Hematopoietic multipotent progenitor cell (in vitro differentiated cells): ENCODE data around the gene CBFA2T3. TPM values are rescaled to one million over a fixed set of nuclear protein-coding genes. Genes with fewer than 3 reads are reported as not detected.

Experiments
- DNase-seq, 3 donors: peaks; one replicate each; pipeline ENCODE4 v3.0.0-alpha.2; 2011 to 2015; ENCODE audit warnings: low read depth in 2 of 3, low spot score in 2 of 3
- total RNA-seq: library from RNA; depleted of rRNA; stranded (reverse); fragments of >200 nt; gene quantifications from one replicate; pipeline ENCODE4 v1.2.3, GENCODE V29; 2012

Gene CBFA2T3
- total RNA-seq, 1 donor, result 32.0 TPM

GRCh38 chr16:88941913-88942909, 34.8 kb downstream of the CBFA2T3 start:
- DNase-seq, result peak; percentile 33 to 78 (median 67)

DNA sequence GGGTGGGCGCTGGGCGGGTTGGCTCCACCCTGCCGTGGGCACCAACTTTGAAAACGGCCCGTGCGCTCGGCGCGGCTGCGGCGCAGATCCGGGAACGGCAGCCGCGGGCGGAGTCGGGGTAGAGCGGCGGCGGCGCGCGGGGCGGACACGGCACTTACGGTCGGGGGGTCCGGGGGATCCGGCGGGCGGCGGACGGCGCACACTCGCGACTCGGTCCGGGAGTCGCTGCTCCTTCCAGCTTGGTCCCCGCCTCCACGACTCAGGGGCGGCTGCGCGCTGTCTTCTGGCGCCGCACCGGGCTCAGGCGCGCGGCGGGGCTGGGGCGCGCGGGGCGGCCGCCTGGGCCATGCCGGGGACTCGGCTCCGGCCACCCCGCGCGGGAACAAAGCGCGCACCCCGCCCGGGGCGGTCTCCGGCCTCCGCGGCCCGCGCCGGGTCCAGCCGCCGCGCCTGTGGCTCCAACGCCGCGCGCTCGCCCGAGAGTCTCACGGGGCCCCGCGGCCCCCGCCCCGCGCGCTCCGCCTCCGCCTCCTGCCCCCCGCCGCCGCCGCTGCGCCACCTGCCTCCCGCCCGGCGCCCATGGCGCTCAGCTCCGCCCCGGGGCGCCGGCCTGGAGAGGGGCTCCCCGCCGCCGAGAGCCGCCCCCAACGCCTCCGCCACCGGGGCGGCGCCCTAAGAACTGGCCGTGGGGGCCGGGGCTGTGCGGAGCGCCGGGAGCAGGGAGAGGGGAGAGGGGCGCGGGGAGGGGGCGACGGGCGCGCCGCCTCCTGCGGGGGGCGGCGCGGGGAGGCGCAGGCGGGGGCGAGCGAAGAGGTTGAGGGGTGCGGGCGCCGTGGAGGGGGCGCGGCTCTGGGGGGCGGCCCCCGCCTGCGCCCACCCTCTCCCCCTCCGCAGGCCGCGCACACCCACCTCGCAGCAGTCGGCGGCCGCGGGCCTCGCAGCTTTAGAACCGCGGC, 35.9 kb downstream of the CBFA2T3 start:
- peak in 2 of 3 donors; percentile 55 to 66 for DNase-seq

DNA sequence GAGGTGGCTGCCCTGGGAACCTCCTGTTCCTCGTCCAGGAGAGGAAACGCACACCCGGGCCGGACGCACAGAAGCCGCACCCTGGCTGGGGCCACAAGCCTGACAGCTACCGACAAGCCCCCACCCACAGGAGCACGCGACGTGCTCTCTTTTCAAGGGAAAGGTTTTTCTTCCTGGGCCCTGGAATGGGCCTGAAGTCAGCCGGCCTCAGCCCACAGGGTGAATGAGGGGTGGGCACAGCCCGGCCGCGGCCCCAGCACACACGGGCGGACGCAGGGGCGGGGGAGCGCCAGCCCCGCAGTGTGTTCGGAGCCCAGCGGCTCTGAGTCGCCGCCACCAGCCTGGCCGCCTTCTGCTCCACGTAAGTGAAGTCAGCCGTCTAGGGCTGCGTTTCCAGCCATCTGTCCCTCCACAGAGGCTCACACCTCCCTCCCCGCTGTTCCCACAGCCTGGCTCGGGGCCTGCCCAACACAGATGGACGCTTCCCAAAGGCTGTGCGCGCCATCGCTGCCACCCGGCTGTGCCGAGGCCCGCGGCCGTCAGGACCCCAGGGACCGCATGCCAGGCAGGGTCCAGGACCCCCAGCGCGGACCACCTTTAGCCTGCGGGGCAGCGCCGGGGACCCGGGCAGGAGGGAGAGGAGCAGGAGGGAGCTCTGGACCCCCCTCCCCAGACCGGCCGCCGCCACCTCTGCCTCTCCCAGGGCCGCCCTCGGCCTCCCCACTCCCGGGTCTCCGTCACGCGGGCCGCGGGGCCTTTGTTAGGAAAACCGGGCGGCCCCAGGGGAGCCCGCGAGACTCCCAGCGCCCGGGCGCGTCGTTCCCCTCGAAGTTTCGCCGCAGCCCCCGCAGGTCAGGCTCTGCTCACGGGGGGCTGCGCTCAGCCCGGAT, 36.8 kb downstream of the CBFA2T3 start:
- no peak for DNase-seq

- DNase-seq, result no peak
These were observed 37.6 kb downstream of the CBFA2T3 start for GRCh38 chr16:88939245-88939971.

DNA sequence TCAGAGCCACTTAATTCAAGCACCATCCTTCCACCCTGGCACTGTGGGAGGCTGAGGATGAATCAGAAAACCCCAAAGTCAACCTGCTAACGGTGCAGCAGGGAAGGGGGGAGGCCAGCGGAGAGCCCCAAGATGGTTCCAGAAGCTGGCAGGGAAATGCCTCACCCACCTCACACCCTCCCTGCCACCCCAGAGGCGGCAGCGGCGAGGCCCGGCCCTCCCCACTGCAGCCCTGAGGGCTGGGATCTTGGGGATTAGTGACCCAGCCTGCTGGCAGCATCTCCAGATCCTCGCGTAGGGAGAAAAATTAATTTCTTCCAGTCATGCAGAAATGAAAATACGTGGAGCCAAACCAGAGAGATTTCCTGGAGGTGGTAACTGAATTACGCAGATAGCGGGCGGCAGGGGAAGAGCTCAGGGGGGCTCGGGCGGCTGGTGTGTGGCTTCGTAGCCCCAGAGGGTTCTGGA, 38.2 kb downstream of the CBFA2T3 start:
- DNase-seq, result peak in 2 of 3 donors; percentile 45 to 48

DNA sequence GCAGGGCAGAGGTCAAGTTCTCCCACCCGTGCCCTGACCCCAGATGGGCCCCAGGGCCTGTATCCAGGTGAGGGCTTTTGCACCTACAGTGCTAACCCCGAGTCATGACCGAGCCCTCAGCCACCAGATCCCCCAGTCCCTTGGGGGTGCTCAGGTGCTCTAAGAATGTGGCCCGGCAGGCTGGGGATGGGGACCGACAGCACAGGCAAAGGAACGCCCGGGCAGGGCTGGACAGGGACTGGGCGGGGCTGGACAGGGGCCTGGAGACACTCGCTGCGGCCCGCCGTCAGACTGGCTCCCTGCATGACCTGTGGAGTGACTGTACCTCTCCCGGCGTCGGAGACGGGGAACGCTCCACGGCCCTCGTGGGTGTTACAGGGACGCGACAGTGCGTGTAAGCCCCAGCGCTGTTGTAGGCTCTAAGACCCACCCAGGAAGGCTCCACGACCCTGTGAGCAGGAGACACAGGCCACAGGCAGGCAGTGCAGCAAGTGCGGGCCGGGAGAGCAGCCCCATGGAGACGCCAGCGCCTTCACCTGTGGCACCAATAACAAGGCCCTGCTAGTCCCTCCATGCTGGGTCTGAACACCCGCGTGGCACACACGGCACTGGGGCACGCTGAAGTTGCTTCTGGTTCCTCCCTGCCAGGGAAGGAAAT, 38.8 kb downstream of the CBFA2T3 start:
- no peak for DNase-seq

- DNase-seq, result no peak
These were observed 39.8 kb downstream of the CBFA2T3 start for GRCh38 chr16:88937206-88937621.

GRCh38 chr16:88936556-88937205, 40.3 kb downstream of the CBFA2T3 start:
- DNase-seq, result peak in 2 of 3 donors; percentile 88 to 95

DNA sequence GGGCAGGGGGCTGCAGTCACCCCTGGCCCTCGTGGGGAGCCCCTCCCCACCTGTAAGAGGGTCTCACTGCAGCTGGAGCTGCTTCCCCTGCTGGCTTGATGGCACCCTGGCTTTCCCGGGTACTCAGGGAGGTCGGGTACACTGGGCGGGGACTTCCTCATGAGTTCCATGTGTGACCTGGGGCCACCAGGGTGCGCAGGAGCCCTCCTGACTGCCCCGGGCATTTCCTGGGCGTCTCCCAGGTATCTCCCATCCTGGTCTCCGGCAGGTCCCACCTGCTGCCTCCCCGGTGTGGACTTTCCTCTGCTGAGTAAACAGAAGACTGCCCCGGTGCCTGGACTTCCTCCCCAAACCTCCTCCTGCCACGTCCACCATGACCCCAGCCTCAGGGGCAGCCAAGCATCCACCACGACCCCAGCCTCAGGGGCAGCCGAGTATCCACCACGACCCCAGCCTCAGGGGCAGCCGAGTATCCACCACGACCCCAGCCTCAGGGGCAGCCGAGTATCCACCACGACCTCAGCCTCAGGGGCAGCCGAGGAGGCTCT, 40.9 kb downstream of the CBFA2T3 start:
- no peak for DNase-seq

DNA sequence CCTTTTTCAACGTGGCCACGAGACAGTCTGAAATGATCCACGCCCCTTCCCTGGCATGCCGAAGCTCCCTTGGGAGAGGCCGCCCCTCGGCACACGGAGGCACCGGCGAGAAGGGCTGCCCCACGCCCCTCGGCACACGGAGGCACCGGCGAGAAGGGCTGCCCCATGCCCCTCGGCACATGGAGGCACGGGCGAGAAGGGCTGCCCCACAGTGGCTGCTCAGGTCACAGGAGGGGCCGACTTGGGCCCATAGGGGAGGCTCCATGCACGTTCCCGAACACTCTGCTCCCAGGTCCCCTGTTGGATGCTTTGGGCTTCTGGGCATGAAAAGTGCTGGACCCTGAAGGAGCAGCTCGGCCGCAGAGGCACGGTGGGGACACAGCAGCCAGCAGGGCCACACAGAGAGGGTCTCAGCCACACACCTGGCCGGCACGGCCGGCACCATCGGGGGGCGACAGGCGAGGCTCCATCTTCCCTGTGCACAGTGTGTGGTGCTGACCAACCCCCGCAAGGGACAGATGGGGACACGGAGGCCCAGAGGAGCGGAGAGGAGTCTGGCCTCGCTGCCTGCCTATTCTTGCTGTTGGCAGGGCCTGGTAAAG, 42.8 kb downstream of the CBFA2T3 start:
- DNase-seq, result no peak

DNA sequence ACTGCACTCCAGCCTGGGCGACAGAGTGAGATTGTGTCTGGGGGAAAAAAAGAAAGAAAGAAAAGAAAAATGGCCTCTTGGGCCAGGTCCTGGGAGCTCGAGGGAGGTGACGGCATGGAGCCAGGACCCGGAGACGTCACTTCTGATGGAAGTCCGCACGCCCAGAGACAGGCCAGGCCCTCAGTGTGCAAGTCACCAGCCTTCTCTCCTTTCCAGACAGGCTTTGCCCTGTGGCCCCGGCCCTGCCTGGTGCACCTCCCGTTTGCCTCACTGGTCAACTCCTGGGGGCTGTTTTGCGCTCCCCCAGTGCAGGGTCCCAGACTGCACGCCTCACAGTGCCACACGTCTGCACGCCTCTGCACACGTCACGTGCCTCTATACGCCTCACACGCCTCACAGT, 44.1 kb downstream of the CBFA2T3 start:
- no peak for DNase-seq

- DNase-seq, result no peak
These were observed 45.1 kb downstream of the CBFA2T3 start for GRCh38 chr16:88931936-88932335.

DNA sequence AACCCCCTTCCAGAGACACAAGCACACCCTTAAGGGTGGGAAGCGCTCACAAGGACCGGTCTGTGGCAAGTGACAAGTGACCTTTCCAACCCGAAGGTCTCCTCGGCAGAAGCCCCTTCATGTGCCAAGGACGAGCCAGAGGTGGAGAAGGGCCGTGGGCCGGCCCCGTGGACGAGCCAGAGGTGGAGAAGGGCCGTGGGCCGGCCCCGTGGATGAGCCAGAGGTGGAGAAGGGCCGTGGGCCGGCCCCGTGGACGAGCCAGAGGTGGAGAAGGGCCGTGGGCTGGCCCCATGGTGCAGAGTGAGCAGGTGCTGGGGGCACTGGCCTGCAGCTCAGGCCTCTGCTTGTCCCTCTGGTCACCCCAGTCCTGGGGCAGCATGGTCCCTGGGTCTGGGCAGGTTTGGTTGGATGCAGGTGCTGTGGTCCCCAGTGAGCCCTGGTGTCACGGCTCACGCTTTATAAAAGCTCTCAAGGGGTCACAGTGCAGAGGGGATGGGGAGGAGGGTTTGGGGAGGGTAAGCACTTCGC, 45.6 kb downstream of the CBFA2T3 start:
- no peak for DNase-seq

- DNase-seq, result no peak
These were observed 46.3 kb downstream of the CBFA2T3 start for GRCh38 chr16:88930716-88931115.

GRCh38 chr16:88929091-88929445, 47.9 kb downstream of the CBFA2T3 start:
- no peak for DNase-seq

DNA sequence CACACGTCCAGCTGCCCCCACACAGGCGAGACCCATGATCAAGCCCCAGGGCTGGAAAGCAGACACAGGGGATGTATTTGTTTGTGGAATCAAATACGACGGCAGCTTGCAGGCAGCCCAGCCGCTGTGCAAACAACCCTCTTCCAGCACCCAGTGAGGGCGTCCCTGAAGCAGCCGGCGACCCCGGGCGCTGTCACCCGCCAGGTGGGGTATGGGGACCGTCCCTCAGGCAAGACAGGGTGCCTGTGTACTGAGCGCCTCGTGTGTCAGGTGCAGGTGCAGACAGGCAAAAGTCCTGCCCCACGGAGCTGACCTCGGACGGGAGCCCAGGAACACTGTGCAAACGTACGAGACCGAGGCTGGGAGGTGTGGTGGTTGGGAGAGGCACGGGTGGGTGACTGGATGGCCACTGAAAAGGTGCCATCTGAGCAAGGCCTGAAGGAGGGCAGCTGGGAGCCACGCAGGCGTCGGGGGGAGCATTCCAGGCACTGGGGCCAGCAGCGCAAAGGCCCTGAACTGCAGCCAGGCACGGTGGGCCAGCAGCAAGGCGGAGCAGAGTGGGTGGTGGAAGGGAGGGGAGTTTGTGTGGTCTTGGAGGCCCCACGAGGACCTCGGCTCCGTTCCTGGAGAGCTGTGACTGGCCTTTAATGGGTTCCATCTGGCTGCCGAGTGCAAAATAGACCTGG, 48.5 kb downstream of the CBFA2T3 start:
- DNase-seq, result no peak

DNA sequence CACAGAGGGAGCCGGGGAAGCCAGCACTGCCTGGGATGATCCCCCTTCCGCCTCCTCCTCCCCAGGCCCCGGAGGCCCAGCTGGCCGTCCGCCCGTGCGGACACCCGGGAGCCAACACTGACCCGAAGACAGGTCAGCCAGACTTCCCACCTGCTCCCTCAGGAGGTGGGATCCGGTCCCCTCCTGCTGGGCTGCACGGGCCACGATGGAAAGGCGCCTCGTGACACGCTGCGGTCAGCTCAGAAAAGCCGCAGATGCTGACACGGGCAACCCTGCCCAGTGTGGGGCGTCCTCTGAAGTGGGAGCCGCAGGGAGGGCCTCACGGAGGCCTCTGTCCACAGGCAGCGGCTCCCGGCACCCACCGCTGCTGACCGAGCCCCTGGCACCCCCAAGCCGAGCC, 49.3 kb downstream of the CBFA2T3 start:
- no peak for DNase-seq
